ENCODE data around the gene RANBP6.

The RANBP6 gene

GRCh38 chr9:6007058-6007769, 8.2 kb downstream of the RANBP6 start:
- DNase-seq: peak; percentile 92

GRCh38 chr9:6006749-6007057, 8.7 kb downstream of the RANBP6 start:
- DNase-seq: no peak

- DNase-seq: no peak
These were observed 14.5 kb downstream of the RANBP6 start for GRCh38 chr9:6000955-6001354.

- DNase-seq: no peak
These were observed 15.9 kb downstream of the RANBP6 start for GRCh38 chr9:5999443-6000101.

- DNase-seq: no peak
These were observed 20.9 kb downstream of the RANBP6 start for GRCh38 chr9:5994493-5994892.

GRCh38 chr9:5988265-5988664, 27.2 kb downstream of the RANBP6 start:
- DNase-seq: no peak

- no peak for DNase-seq
These were observed 32.4 kb downstream of the RANBP6 start for GRCh38 chr9:5983042-5983441.

- DNase-seq: no peak
These were observed 33.1 kb downstream of the RANBP6 start for GRCh38 chr9:5982317-5982716.

GRCh38 chr9:5978523-5978922, 36.9 kb downstream of the RANBP6 start:
- DNase-seq: no peak

- no peak for DNase-seq
These were observed 38.6 kb downstream of the RANBP6 start for GRCh38 chr9:5976674-5977397.

- no peak for DNase-seq
These were observed 43.7 kb downstream of the RANBP6 start for GRCh38 chr9:5971740-5972139.
